SH-SY5Y (cell line): ENCODE data around the gene TEAD3.

Experiments used
- GATA2 ChIP-seq: IDR thresholded peaks from 2 replicates; pipeline ENCODE4 v1.6.1; 2011; ENCODE audit warnings: mild to moderate bottlenecking, low read depth, low read length
- GATA3 ChIP-seq: IDR thresholded peaks from 2 replicates; pipeline ENCODE4 v1.6.1; 2011; ENCODE audit warnings: low read depth, mild to moderate bottlenecking, low read length, moderate library complexity

TEAD3 gene

DNA sequence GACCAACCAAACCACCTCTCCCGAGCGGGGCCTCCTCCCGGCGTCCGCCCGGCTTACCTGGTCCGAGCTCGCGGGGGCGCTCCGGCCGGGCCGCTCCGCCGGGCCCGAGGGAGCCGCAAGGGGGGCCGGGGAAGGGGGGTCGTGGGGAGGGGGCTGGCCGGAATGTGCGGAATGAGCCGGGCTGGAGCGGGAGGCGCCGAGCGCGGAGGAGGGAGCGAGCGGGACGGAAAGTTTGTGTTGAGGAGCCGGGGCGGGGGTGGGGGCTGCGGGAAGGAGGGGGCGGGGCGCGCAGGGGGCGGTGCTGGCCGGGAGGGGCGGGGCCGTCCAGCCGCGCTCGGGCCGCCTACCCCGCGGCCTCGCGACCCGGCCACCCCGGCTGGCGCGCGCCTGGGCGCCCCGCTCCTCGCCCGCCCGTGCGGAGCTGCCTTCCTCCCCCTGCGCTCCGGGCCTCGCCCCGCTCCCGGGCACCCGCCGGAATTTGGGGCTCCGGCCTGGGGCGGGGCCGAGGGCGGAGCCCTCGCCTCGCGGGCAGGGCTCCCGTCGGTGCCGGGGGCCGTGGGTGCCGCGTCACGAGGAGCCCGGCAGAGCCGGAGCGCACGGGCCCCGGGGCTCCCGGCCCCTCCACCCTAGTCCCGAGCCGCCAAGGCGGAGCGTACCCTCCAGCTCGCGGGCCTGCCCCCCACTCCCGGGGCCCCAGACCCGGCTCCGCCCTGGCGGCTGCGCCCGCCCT lies at the start of gene TEAD3:
Gene TEAD3, minus strand, starts transcription at position 239 of the 730 bp plus-strand sequence.
- no peak for TF ChIP-seq GATA2
- no peak for TF ChIP-seq GATA3

DNA sequence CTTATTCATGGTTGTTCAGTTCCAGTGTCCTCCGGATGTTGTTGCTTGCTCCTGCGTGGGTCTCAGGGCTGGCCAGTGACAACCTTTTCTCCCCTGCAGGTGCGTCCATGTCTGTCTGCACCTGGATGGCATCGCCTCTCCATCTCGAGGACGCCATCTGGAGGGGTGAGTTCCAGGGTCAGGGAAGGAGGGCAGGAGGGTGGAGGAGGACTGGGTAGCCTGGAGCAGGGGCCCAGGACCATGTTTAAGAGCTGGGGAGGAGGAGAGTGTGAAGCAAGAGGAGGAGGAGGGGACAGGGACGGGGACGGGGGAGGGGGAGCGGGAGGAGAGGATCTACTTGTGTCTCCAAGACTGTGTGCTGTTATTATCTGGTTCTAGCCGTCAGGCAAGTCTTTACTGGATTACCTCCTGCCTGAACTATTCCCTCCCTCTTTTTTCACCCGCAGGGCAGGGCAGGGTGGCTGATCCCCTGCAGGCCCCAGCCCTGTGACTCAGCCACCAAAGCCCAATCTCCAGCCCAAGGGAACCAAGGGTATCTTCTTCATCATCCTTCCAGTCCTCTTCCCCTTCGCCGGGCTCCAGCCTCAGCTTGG lies 48.0 kb upstream of the TEAD3 start:
- TF ChIP-seq GATA3, result no peak
- TF ChIP-seq GATA2, result no peak

DNA sequence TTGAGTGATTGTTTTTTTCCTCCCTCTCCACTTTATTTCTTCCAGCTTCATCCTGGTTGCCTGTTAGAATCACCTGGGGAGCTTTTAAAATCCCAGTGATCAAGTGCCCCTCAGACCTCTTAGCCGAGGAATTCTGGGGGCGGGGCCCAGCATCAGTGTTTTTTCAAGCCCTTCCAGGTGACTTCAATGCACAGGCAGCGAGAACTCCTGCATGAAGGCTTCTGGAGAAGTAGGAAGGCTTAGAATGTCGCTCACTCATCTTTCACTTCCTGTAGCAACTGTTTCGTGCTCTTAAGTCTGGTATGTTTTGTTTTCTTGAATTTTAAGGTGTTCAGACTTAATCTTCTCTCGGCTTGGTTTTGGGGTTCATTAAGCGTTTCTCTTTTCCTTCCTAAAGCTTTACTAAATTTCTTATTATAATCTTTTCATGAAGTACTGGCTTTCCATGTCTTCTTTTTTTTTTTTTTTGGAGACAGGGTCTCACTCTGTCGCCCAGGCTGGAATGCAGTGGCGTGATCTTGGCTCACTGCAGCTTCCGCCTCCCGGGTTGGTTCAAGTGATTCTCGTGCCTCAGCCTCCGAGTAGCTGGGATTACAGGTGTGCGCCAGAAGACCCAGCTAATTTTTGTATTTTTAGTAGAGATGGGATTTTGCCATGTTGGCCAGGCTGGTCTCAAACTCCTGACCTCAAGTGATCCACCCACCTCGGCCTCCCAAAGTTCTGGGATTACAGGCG lies 46.7 kb upstream of the TEAD3 start:
- TF ChIP-seq GATA3, result no peak
- TF ChIP-seq GATA2, result no peak

DNA sequence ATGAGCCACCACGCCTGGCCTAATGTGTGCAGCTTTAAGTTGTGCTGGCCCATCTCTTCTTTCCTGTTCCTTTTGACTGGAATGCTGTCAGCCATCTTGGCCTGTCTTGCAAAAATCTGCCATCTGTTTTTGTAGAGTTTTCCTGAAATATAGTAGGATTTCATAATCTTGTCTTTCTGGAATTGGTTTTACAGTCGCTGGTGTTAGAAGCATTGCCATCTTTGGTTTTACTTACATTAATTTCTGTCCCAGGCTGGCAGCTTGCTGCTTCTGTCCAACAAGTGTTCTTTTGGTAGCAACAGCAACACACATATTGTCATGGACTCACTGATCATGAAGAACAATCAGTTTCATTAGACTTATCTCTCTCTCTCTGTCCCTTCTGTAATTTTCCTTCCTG lies 45.0 kb upstream of the TEAD3 start:
- TF ChIP-seq GATA3, result no peak
- TF ChIP-seq GATA2, result no peak

DNA sequence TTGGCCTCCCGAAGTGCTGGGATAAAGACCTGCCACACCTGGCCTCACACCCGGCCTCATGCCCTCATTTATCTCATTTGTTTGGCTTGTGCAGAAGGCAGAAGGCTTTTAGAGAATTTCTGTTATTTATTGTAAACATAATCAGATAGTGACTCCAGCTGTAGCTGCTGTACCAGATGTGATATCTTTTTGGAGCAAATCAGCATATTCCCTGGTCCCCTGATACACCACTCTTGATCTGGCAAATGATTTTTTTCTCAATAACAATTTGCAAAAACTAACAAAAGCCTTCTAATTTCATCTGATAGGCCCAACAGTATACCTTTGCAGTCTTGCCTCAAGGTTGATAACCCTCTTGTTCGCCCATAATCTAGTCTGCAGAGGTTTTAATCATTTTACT lies 42.3 kb upstream of the TEAD3 start:
- TF ChIP-seq GATA3 (peak; percentile 83), GATA2 (peak; percentile 82)

DNA sequence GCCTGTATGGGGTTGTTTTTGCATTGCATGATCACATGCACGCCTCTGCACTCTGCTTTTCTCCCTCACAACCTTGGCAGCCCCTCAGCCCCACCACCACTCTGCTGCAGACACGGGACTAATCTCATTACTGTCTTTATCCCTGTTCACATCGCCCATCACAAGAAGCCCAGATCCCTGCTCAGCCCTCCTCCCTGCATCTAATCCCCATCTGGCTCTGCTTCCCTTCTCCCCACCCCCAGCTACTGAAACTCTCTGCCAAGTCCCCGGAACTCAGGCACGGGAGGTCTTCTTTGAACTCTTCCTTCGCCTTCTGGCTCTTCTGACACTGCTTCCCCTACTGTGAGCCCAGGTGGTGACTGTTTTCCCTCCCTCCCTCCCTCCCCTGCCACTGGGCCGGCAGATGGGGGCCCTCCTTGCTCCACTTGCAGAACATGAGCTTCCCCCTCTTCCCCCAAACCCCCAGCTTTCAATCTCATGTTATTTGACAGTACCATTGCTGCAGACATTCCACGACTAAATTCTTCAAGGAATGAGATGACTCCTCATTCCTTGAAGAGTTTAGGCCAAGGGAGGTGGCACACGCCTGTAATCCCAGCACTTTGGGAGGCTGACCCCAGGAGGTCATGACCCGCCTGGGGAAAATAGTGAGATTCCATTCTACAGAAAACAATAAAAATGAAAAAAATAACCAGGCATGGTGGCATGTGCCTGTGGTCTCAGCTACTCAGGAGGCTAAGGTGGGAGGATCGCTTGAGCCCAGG lies 37.7 kb upstream of the TEAD3 start:
- TF ChIP-seq GATA3 (peak; percentile 70), GATA2 (peak; percentile 97)

DNA sequence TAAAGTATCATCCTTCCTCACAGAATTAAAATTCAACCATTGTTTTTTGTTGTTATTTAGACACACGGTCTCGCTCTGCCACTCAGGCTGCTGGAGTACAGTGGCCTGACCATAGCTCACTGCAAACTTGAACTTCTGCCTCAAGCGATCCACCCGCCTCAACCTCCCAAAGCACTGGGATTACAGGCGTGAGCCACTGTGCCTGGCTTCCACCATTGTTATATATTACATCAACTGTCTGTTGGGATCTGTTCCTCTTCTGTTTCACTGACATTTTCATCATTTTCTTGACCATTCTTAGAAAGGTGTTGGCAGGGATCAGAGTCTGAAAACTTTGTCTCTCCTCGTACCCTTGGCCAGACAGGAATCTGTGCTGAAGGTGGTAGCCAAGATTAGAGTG lies 37.1 kb upstream of the TEAD3 start:
- TF ChIP-seq GATA3 (no peak), GATA2 (no peak)

DNA sequence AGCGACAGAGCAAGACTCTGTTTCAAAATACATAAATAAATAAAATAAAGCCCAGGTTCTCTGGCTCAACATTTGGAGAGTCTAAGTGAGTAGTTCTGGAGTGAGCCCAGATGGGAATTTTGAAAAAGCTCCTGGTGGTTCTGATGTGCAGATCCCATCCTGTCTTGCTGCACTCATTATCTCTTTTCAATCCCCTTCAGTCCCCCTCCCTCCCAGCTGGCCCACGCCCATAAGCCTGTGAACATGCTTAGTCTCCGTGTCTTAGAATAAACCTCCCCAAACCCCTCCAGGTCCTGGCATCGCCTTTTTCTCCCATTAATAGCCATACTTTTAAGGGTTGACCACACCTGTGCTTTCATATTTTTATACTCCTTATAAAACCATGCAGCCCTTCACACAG lies 35.2 kb upstream of the TEAD3 start:
- TF ChIP-seq GATA2 (no peak), GATA3 (no peak)

DNA sequence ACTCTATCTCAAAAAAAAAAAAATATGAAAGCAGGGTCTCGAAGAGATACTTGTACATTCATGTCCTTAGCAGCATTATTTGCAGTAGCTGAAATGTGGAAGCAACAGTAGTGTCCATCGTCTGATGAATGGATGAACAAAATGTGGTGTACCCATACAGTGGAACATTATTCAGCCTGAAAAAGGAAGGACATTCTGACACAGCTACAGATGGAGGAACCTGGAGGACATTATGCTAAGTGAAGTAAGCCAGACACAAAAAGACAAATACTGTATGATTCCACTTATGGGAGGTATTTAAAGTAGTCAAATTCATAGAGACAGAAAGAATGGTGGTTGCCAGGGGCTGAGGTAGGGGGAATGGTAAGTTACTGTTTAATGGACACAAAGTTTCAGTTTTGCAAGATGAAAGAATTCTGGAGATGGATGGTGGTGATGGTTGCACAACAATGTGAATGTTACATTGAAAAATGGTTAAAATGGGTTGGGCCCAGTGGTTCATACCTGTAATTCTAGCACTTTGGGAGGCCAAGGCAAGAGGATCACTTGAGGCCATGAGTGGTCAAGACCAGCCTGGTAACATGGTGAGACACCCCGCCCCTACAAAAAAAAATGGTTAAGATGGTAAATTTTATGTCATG lies 27.6 kb upstream of the TEAD3 start:
- TF ChIP-seq GATA3, result no peak
- no peak for TF ChIP-seq GATA2

DNA sequence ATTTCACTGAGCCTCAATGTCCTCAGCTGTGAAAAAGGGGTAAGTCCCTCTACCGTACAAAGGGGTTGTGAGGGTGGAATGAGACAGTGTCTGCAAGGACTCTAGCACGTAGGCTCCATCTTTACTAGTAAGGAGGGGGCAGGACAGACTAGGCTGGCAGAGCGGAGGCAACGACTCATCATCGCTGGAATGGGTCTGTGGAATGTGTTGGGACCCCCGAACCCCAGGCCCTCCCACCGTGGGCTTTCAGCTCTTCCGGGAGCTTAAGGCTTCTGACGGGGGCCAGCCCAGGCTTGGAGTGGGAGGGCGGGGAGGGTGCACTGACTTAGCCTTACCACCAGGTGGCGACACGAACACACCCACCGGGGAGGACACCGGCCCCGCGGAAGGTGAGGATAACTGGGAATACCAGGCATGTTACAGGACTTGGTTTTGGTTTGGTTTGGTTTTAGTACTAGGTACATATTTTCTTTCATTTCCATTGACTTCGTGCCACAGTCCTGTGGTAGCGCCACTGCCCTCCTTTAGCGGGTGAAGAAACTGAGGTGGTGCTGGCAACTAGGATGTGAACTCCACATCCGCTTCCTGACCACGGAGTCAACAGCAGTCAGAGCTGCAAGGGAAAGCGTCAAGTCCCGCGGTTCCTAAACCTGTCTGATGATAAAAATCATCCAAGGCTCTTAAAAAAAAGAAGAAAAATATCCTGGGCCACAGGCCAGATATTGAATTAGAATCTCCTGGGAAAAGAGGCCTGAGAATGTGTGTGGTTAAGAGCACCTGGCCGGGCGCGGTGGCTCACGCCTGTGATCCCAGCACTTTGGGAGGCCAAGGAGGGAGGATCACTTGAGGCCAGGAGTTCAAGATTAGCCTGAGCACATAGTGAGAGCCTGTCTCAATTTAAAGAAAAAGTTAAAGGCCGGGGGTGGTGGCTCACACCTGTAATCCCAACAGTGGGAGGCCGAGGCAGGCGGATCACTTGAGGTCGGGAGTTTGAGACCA lies 26.1 kb upstream of the TEAD3 start:
- TF ChIP-seq GATA2 (no peak), GATA3 (no peak)

DNA sequence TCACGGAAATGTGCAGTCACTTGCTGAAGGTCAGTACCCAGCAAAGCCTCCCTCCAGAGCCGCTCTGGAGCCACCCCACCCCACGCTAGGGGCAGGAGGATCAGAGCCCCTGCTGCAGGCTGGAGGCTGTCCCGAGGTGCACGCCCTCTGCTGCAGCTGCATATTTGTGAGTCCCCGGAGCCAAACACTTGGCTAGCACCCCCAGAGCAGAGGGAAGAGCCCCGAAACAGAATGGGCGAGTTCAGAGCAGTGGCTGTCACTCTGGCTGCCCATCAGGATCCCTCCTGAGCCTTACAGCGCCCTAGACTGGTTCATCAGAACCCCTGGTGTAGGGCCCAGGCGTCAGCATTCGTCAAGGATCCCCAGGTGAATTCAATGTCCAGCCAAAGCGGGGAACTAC lies 25.3 kb upstream of the TEAD3 start:
- TF ChIP-seq GATA3, result no peak
- TF ChIP-seq GATA2, result no peak

DNA sequence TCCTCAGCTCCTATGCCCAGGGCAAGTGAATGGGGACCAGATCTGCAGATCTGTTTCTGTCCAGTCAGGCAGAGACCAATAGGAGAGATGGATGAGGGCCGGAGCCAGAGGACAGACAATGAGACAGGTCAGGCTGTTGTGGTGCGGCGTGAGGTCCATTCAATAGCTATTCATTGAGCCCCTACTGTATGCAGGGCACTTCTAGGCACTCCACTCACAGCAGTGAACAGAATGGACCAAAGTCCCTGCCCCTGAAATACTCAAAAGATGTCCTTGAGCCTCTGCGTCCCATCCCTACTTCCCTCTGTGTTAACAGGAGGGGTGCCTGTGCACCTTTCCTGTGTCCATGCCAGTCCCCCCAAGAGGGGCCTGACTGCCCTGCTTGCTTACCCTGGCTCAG lies 24.4 kb upstream of the TEAD3 start:
- TF ChIP-seq GATA2 (no peak), GATA3 (no peak)
